ENCODE results near the gene REM2.

The REM2 gene

GRCh38 chr14:22929104-22929960 lies 46.3 kb downstream of the REM2 start, which contains the start of gene PRMT5:
Gene PRMT5, minus strand, starts transcription at chr14:22929376. Its CDS starts 15 bp downstream, at chr14:22929361.
- WGBS, 2 experiments = 1 to 2% methylated on average over 50 to 51 of the region's 51 CpGs
- Histone ChIP-seq H3K36me3 (ENCODE audit: control insufficient read depth, insufficient read depth, low read length) (peaks cover 18% of the 10 kb centered on the region), H3K4me1 (ENCODE audit: control insufficient read depth, insufficient read depth, low read length) (peaks cover 4% of the 10 kb centered on the region), H3K27ac (ENCODE audit: insufficient read depth, low read depth, low read length, poor library complexity, severe bottlenecking) (peak within 1 kb of the TSS; percentile 75), H3K9me3 (ENCODE audit: control insufficient read depth, low read length) (no peaks in the 10 kb centered on the region), H3K27me3 (ENCODE audit: control insufficient read depth, insufficient read depth, low read length, poor library complexity, severe bottlenecking) (no peaks in the 10 kb centered on the region), H3K4me3 (ENCODE audit: insufficient read depth, low read depth, low read length) (peak within 1 kb of the TSS; percentile 86)

- H3K9me3 ChIP-seq (ENCODE audit: control insufficient read depth, low read length) = no peaks in the 10 kb centered on the region
- H3K4me3 ChIP-seq (ENCODE audit: insufficient read depth, low read depth, low read length) = peak overlapping the region; percentile 86
- H3K4me1 ChIP-seq (ENCODE audit: control insufficient read depth, insufficient read depth, low read length) = peaks cover 4% of the 10 kb centered on the region
- H3K27me3 ChIP-seq (ENCODE audit: control insufficient read depth, insufficient read depth, low read length, poor library complexity, severe bottlenecking) = no peaks in the 10 kb centered on the region
- WGBS, 2 experiments = 14 to 33% methylated on average over 1 to 2 of the region's 2 CpGs
- peak overlapping the region; percentile 75 for H3K27ac ChIP-seq (ENCODE audit: insufficient read depth, low read depth, low read length, poor library complexity, severe bottlenecking)
- peaks cover 12% of the 10 kb centered on the region for H3K36me3 ChIP-seq (ENCODE audit: control insufficient read depth, insufficient read depth, low read length)
Observed at GRCh38 chr14:22929961-22930364, 46.9 kb downstream of the REM2 start.

- H3K4me3 ChIP-seq (ENCODE audit: insufficient read depth, low read depth, low read length) = no peak overlapping the region
- WGBS, 2 experiments = 90 to 91% methylated on average over 1 to 3 of the region's 3 CpGs
- H3K27ac ChIP-seq (ENCODE audit: insufficient read depth, low read depth, low read length, poor library complexity, severe bottlenecking) = no peak overlapping the region
- peaks cover 4% of the 10 kb centered on the region for H3K4me1 ChIP-seq (ENCODE audit: control insufficient read depth, insufficient read depth, low read length)
- H3K27me3 ChIP-seq (ENCODE audit: control insufficient read depth, insufficient read depth, low read length, poor library complexity, severe bottlenecking) = no peaks in the 10 kb centered on the region
- H3K9me3 ChIP-seq (ENCODE audit: control insufficient read depth, low read length) = no peaks in the 10 kb centered on the region
- peaks cover 3% of the 10 kb centered on the region for H3K36me3 ChIP-seq (ENCODE audit: control insufficient read depth, insufficient read depth, low read length)
Observed at GRCh38 chr14:22932146-22932545, 49.1 kb downstream of the REM2 start.

- Histone ChIP-seq H3K27ac (ENCODE audit: insufficient read depth, low read depth, low read length, poor library complexity, severe bottlenecking) (no peak overlapping the region), H3K36me3 (ENCODE audit: control insufficient read depth, insufficient read depth, low read length) (no peaks in the 10 kb centered on the region), H3K9me3 (ENCODE audit: control insufficient read depth, low read length) (no peaks in the 10 kb centered on the region), H3K27me3 (ENCODE audit: control insufficient read depth, insufficient read depth, low read length, poor library complexity, severe bottlenecking) (no peaks in the 10 kb centered on the region), H3K4me1 (ENCODE audit: control insufficient read depth, insufficient read depth, low read length) (peaks cover under 1% of the 10 kb centered on the region), H3K4me3 (ENCODE audit: insufficient read depth, low read depth, low read length) (no peak overlapping the region)
- no CpG with 5 or more reads among the region's 1 CpG for WGBS, 2 experiments
Observed at GRCh38 chr14:22935156-22935555, 52.1 kb downstream of the REM2 start.
